K562 (cell line): ENCODE results near the gene CRAMP1. TPM values are rescaled to one million over a fixed set of nuclear protein-coding genes. Genes with fewer than 3 reads are reported as not detected.
A peak's percentile ranks its signal among the peaks of the same experiment; 100 is the strongest.

Experiments used
- ATAC-seq: fragments of 200-7000 bp; cut with Tn5 transposase; 3 replicates; pipeline ENCODE4 v1.9.1; 2020; ENCODE audit warnings: moderate library complexity
- BruUV-seq: library from RNA; stranded (reverse); fragments of 400-500 nt; replicated peaks from 2 replicates; lab custom pipeline; 2021; lab: Mats Ljungman, UMichigan
- CTCF ChIA-PET: fragments of 300-600 bp; formaldehyde crosslinking; extraction: SDS; loops from one replicate; lab custom pipeline; 2021; ENCODE audit warnings: low intra/inter-chr PET ratio; lab: Yijun Ruan, JAX
- POLR2A ChIA-PET: fragments of 300-600, 350-650 bp; sonication (Branson Sonifier 250); formaldehyde crosslinking; extraction: SDS; loops from one replicate; lab custom pipeline; 2021; ENCODE audit warnings: antibody characterized with exemption, inconsistent platforms; lab: Yijun Ruan, JAX
- DNase-seq, 4 experiments: peaks; one replicate each; pipeline versions ENCODE4 v3.0.0 to v3.0.0-alpha.2; 2011 to 2018; ENCODE audit warnings: low spot score in 3 of 4, mixed read lengths in 3 of 4; ENCODE audit errors: extremely low read depth in 1 of 4
- FAIRE-seq: peaks from 2 replicates; lab custom pipeline; 2011; peaks lifted over from hg19 to GRCh38; lab: Jason Lieb, UNC
- H2AFZ ChIP-seq: 2 replicates; pipeline ENCODE4 v1.6.0; 2011; ENCODE audit warnings: low read depth, low read length, control low read depth, inconsistent platforms
- H3K27ac ChIP-seq: fragments of 200-600 bp; 3 replicates; pipeline ENCODE4 v1.8.0; 2011; ENCODE audit warnings: low read depth, mild to moderate bottlenecking, control low read depth, inconsistent platforms, low read length, moderate library complexity, mixed read lengths; ENCODE audit errors: extremely low read depth
- H3K27me3 ChIP-seq, 2 experiments: fragments of 300-600 bp in 1 of 2; 2 replicates in 1 of 2; 3 replicates in 1 of 2; pipeline versions ENCODE4 v1.6.0 to v1.8.0; 2011; ENCODE audit warnings: inconsistent platforms in 2 of 2, low read length in 2 of 2, mild to moderate bottlenecking in 1 of 2, mixed read lengths in 1 of 2, moderate library complexity in 1 of 2; ENCODE audit not compliant: control insufficient read depth in 2 of 2, insufficient read depth in 2 of 2
- H3K36me3 ChIP-seq: fragments of 300-600 bp; 3 replicates; pipeline ENCODE4 v1.8.0; 2011; ENCODE audit warnings: mild to moderate bottlenecking, low read length, inconsistent platforms; ENCODE audit not compliant: control insufficient read depth, insufficient read depth
- H3K4me1 ChIP-seq, 2 experiments: fragments of 200-600 bp in 1 of 2; replicated peaks in 1 of 2; 2 replicates in 1 of 2; 3 replicates in 1 of 2; pipeline versions ENCODE4 v1.5.1 to v1.8.0; 2011; ENCODE audit warnings: inconsistent platforms in 2 of 2, low read length in 2 of 2, mild to moderate bottlenecking in 1 of 2, mixed read lengths in 1 of 2, moderate library complexity in 1 of 2; ENCODE audit not compliant: control insufficient read depth in 2 of 2, insufficient read depth in 2 of 2
- H3K4me2 ChIP-seq: 2 replicates; pipeline ENCODE4 v1.6.1; 2011; ENCODE audit warnings: low read length, control low read depth, inconsistent platforms, mixed read lengths; ENCODE audit not compliant: insufficient read depth
- H3K4me3 ChIP-seq: fragments of 200-600 bp; sonication (generic), shearing (Covaris generic); 2 replicates; pipeline ENCODE4 v1.5.1; 2016; ENCODE audit warnings: control low read depth, inconsistent platforms
- H3K79me2 ChIP-seq: fragments of 200-600 bp; 3 replicates; pipeline ENCODE4 v1.8.0; 2011; ENCODE audit warnings: low read length, inconsistent platforms; ENCODE audit not compliant: control insufficient read depth, insufficient read depth
- H3K9ac ChIP-seq, 2 experiments: 2 replicates each; pipeline versions ENCODE4 v1.6.0 to v1.6.1; 2011; ENCODE audit warnings: low read depth in 2 of 2, low read length in 2 of 2, control low read depth in 1 of 2, inconsistent platforms in 1 of 2, mild to moderate bottlenecking in 1 of 2, mixed read lengths in 1 of 2; ENCODE audit not compliant: insufficient read depth in 1 of 2
- H3K9me1 ChIP-seq: one replicate; pipeline ENCODE4 v1.6.0; 2011; ENCODE audit warnings: inconsistent platforms, mild to moderate bottlenecking, low read length, moderate library complexity; ENCODE audit not compliant: control insufficient read depth, insufficient read depth
- H3K9me3 ChIP-seq: replicated peaks from 2 replicates; pipeline ENCODE4 v1.5.1; 2011; ENCODE audit warnings: low read depth, low read length, inconsistent platforms; ENCODE audit not compliant: control insufficient read depth, insufficient read depth
- H4K20me1 ChIP-seq: replicated peaks from 2 replicates; pipeline ENCODE4 v1.6.1; 2011; ENCODE audit warnings: low read length, inconsistent platforms, mixed read lengths; ENCODE audit not compliant: control insufficient read depth, insufficient read depth
- FOXJ3 ChIP-seq: sonication (generic); formaldehyde crosslinking; IDR thresholded peaks from 2 replicates; pipeline ENCODE4 v1.4.0; 2020; ENCODE audit warnings: mild to moderate bottlenecking, missing genetic modification reagents
- POLR2A ChIP-seq: fragments of 450-650 bp; conservative IDR thresholded peaks from 2 replicates; pipeline ENCODE4 v1.6.1; 2016
- RBBP5 ChIP-seq: fragments of 200-600 bp; sonication (generic); IDR thresholded peaks from 2 replicates; pipeline ENCODE4 v1.6.1; 2012; ENCODE audit warnings: borderline replicate concordance, mild to moderate bottlenecking, low read length, control low read depth, inconsistent platforms; ENCODE audit not compliant: insufficient read depth, poor library complexity, severe bottlenecking
- RFX5 ChIP-seq: IDR thresholded peaks from 2 replicates; pipeline ENCODE4 v1.6.1; 2011; ENCODE audit warnings: low read depth, mild to moderate bottlenecking, improper control_type of control experiment, low read length
- SUPT5H ChIP-seq: fragments of 450-650 bp; IDR thresholded peaks from 2 replicates; pipeline ENCODE4 v1.6.1; 2016
- WGBS: fragments of 100-300 bp; shearing (Covaris generic); methylation state at CpG from one replicate; pipeline ENCODE4 v1.1.6; 2016; ENCODE audit warnings: low coverage, mixed read lengths; ENCODE audit not compliant: insufficient coverage; ENCODE audit errors: missing lambda C conversion rate; 5-methylcytosine and 5-hydroxymethylcytosine counted together
- in situ Hi-C: fragments of 300-500 bp; cut with MboI; formaldehyde crosslinking; loops from 4 replicates; pipeline ENCODE4 v1.15.0; 2018; ENCODE audit warnings: inconsistent platforms, mixed read lengths
- intact Hi-C: fragments of 100-400 bp; cut with micrococcal nuclease; formaldehyde crosslinking; loops from 2 replicates; pipeline ENCODE4 v1.14.2; 2022
- polyA plus RNA-seq, 8 experiments: library from polyadenylated mRNA; depleted of rRNA in 4 of 8; stranded (reverse) in 5 of 8; unstranded in 3 of 8; fragments of >200 nt; fragmentation: Nextera tagmentation in 2 of 8; fragmentation: Illumina TruSeq in 1 of 8; extraction: Ambion mirVana in 2 of 8; extraction: Trizol in 1 of 8; gene quantifications; 2 replicates each; pipeline versions ENCODE4 v1.2.1 to v1.2.3, GENCODE V29; 2011 to 2014; ENCODE audit warnings: inconsistent platforms in 1 of 8, missing spikeins in 1 of 8
- total RNA-seq, 7 experiments: library from RNA; depleted of rRNA in 6 of 7; stranded (reverse); fragments of >200 nt in 6 of 7; fragmentation: Illumina TruSeq in 2 of 7; extraction: Trizol in 2 of 7; gene quantifications; 2 replicates each; pipeline versions ENCODE4 v1.2.1 to v1.2.3, GENCODE V29; 2011 to 2021; ENCODE audit warnings: low replicate concordance in 1 of 7
- TF ChIP-seq, protein P1 (sequence below): fragments of 200-400 bp; formaldehyde crosslinking; IDR thresholded peaks from 2 replicates; pipeline ENCODE4 v1.6.1; 2017; ENCODE audit warnings: mild to moderate bottlenecking, low read depth, low read length, moderate library complexity
- TF ChIP-seq, protein P2 (sequence below): IDR thresholded peaks from 2 replicates; pipeline ENCODE4 v1.6.1; 2011; ENCODE audit not compliant: insufficient read length; ENCODE audit errors: extremely low read depth

Gene CRAMP1
- total and polyA plus RNA-seq, 9 of the 15 experiments (the other 6 are each of a cell fraction or from before 2014, with no cell fraction given): 0.52 to 20.8 (median 7.5) TPM

DNA sequence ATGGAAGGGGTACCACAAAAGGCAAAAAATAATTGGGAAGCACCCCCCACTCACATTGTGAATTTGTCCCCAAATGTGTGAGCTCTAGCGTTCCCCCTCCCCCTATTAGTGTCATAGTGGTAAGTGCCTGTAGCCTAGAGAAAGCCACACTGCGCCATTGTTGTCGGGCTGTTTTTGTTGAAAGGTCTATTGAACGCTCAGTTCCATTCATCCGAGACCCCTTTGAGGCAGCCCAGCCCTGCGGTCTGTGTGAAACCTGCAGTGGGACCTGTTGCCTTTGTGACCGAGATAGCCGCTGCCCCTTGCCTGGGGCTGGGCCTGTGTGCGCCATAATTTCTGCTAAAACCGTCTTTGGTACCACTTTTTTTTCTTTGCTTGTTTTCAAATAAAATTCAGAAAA lies 68.9 kb downstream of the CRAMP1 start:
- 94% methylated on average over 10 of the region's 10 CpGs for WGBS
- peaks cover 58% of the 10 kb centered on the region for H3K36me3 ChIP-seq
- H3K4me1 ChIP-seq: peaks cover 13 to 30% of the 10 kb centered on the region in 2 experiments; a peak in 4 of 5 replicates
- in situ Hi-C loops: no loop called here
- no peak overlapping the region for H3K4me3 ChIP-seq
- no peak for ATAC-seq
- CTCF ChIA-PET: interaction anchor here (0.5 kb wide), 1 partner anchor 65 kb away, joined by 5 read pairs; no protein-coding TSS in a partner anchor
- no peak for FAIRE-seq
- peak overlapping the region; percentile 81; the same call in 1 of the 3 replicates for H3K27ac ChIP-seq
- no peaks in the 10 kb centered on the region for H3K27me3 ChIP-seq
- peak overlapping the region in 1 of 2 experiments; percentile 23; a peak in 1 of 4 replicates for H3K9ac ChIP-seq
- DNase-seq: no peak
- peaks cover 75% of the 10 kb centered on the region for H3K79me2 ChIP-seq
- TF ChIP-seq, protein P1, sequence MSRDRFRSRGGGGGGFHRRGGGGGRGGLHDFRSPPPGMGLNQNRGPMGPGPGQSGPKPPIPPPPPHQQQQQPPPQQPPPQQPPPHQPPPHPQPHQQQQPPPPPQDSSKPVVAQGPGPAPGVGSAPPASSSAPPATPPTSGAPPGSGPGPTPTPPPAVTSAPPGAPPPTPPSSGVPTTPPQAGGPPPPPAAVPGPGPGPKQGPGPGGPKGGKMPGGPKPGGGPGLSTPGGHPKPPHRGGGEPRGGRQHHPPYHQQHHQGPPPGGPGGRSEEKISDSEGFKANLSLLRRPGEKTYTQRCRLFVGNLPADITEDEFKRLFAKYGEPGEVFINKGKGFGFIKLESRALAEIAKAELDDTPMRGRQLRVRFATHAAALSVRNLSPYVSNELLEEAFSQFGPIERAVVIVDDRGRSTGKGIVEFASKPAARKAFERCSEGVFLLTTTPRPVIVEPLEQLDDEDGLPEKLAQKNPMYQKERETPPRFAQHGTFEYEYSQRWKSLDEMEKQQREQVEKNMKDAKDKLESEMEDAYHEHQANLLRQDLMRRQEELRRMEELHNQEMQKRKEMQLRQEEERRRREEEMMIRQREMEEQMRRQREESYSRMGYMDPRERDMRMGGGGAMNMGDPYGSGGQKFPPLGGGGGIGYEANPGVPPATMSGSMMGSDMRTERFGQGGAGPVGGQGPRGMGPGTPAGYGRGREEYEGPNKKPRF: no peak
- TF ChIP-seq RFX5 (no peak), FOXJ3 (CRISPR knock-in tag) (no peak), POLR2A (no peak), RBBP5 (no peak), SUPT5H (no peak)
- TF ChIP-seq, protein P2, sequence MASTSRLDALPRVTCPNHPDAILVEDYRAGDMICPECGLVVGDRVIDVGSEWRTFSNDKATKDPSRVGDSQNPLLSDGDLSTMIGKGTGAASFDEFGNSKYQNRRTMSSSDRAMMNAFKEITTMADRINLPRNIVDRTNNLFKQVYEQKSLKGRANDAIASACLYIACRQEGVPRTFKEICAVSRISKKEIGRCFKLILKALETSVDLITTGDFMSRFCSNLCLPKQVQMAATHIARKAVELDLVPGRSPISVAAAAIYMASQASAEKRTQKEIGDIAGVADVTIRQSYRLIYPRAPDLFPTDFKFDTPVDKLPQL: no peak
- H4K20me1 ChIP-seq: peaks cover 8% of the 10 kb centered on the region
- no peak overlapping the region for H2AFZ ChIP-seq
- POLR2A ChIA-PET: interaction anchor here (1.2 kb wide), 1 partner anchor 20 kb away, joined by 3 read pairs; no protein-coding TSS in a partner anchor
- H3K4me2 ChIP-seq: no peak overlapping the region
- intact Hi-C loops: no loop called here
- H3K9me1 ChIP-seq: no peaks in the 10 kb centered on the region
- H3K9me3 ChIP-seq: no peaks in the 10 kb centered on the region
- no TSS peak for BruUV-seq
